HG03520 (cell line): ENCODE data around the gene SHISAL2A.

Experiments
- ATAC-seq: cut with Tn5 transposase; IDR thresholded peaks from one replicate; pipeline ENCODE4 v1.9.1; 2021; ENCODE audit warnings: mild to moderate bottlenecking, moderate library complexity; ENCODE audit not compliant: unreplicated experiment

SHISAL2A gene

DNA sequence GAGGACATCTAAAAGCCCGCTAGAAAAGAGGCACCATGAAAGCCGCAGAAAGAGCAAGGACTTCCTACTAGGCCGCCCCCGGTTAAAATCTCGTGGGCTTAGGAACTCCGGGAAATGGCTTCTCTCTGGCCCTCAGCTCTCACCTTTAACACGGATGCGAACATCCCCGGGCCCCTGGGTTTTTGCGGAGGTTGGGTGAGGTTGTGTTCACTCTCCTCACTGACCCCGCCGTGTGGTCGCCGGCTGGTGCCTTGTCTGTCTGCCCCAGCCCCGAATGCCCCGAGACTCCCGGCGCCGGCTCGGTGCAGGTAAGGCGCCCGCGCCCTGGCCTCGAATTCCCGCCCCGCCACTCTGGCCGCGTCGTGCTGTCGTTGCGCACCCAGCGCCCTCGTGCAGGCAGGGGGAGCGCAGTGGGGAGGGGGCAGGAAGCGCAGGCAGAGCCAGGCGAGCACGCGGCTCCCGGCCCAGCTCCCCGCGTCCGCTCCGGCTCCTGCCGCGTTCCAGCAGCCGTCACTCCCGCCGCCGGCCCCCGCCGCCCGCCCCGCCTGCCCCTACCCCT, at the start of gene SHISAL2A:
Gene SHISAL2A, plus strand, starts transcription at position 437 of the 559 bp plus-strand sequence. CDS start 326 bp downstream, outside the sequence.
- no peak for ATAC-seq

DNA sequence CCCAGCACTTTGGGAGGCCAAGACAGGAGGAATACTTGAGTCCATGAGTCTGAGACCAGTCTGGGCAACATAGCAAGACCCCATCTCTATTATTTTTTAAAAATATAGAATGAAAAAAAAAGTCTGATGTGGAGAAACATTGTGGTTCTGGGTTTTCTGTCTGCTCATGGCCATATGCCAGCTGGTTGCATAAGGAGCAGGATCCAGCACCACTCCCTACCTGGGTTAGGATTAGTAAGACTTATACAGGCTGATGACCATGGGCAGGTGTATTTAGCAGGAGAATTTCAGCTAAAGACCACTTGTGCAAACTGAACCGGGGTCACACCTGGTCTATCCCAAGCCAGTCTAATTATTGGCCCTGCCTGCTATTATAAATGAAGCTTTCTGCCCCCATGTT, 47.5 kb upstream of the SHISAL2A start:
- ATAC-seq = no peak

DNA sequence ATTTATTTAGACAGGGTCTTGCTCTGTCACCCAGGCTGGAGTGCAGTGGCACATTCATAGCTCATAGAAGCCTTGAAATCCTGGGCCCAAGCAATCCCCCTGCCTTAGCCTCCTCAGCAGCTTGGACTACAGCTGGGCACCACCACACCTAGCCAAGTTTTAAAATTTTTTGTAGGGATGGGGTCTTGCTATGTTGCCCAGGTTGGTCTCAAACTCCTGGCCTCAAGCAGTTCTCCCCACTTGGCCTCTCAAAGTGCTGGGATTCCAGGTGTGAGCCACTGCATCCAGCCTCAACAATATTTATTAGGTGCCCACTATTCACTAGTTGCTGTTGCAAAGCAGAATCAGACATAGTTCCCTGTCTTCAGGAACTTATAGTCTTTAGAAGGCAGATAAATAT, 44.9 kb upstream of the SHISAL2A start:
- no peak for ATAC-seq

DNA sequence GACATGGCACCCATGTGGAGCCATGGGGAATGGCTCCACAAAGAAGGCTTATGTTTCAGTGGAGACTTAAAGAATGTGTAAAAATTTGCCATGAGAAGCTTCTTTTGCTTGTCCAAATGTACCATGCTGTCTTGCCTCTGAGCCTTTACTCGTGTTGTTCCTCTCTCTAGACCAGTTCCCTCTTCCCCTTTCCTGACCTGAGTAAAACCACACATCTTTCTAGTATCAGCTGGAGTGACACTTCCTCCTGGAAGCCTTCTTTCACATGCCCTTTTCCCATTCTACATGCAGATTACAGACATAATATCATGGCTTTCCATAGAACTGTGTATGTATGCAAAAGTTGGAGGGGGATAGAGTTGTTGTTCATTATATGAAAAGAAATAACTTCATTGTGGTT, 44.4 kb upstream of the SHISAL2A start:
- ATAC-seq = no peak

DNA sequence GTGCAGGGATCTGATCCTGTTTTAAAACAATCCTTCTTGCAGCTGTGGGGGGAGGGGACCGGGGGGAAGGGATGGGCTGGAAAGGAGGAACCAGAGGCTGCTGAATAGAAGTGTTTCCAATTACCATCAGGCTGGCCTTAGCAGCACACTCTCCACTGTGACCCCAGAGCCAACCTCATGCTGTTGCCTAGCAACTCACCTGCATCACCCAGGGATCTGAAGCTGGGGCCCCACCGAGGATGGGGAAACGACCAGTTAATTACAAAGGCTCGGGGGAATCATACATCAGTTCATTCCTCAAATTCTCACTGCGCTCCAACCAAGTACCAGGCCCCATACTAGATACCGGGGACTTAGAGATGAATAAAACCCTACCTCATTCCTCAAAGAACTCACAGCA, 42.7 kb upstream of the SHISAL2A start:
- ATAC-seq = no peak

DNA sequence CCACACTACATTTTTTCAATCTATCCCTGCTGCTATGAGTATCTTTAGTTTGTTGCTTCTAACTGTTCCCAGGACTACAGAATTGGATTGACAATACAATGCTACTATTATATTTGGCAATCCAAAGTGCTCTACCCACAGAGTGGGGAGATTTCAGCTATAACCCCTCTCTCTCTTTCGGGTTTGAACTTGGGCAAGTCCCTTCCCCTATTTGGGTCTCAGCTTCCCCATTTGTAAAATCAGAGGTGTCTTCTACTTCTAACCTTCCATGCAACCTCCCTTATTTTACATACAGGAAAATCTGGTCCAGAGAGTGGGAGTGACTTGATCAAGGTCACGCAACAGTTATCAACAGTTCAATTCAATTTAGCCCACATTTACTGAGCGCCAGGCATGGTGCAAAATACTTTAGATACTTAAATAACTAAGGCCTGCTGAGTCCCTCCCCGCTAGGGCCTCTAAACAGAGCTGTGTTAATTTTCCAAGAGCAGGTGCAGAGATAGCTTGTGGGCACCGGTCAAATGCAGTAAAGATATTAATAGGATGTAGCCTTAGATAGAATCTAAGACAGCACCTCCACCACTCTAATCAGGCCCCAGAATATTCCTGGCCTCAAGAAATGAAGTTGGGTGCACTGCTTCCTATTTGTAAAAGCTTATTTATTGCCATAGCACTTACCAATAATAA, 40.2 kb upstream of the SHISAL2A start:
- no peak for ATAC-seq

DNA sequence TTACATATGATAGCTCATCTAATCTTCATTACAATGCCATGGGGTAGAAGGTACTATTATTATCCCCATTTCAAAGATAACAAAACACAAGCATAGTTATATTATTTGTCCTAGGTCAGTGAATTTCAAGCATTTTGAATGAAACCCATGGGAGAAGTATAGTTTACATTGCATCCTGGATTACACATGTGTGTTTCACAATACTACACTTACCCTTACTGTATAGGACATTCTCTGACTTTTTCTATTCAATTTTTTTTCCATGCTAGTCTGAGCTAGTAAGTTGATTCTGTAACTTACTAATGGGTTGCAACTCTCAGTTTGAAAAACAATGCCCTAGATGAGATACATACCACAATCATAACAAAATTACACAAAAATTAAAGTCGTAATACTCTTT, 39.5 kb upstream of the SHISAL2A start:
- no peak for ATAC-seq

DNA sequence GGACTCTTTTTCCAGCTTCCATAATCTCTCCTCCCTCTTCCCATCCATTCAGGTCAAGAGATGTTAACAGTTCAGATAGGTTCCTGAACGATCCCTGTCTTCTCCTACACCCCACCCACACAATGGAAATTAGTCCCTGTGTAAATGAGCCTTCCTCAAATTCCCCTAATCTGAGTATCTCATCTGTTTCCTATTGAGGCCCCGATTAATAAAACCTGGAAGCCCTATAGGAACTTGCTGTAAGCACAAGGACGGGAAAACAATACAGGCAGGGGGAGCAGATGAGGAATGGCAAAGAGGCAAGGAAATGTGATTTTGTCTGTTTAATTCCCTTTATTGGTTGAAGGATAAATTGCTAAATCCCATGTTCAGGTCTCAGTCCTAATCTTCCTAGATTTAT, 37.9 kb upstream of the SHISAL2A start:
- no peak for ATAC-seq

DNA sequence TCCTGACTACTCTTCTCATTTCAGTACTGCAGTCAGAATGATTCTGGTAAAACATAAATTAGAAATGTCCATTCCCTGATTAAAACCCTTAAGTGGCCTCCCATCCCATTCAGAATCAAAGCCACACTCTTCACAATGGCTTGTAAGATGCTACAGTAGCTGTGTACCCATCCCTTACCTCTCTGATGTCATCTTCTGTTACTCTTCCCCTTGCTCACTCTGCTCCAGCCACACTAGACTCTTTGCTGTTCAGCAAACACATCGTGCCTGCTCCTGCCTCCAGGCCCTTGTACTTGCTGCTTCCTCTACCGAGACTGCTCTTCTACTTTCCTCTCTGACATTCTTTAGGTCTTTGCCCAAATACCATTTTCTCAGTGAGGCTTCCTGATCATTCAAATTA, 35.1 kb upstream of the SHISAL2A start:
- no peak for ATAC-seq

DNA sequence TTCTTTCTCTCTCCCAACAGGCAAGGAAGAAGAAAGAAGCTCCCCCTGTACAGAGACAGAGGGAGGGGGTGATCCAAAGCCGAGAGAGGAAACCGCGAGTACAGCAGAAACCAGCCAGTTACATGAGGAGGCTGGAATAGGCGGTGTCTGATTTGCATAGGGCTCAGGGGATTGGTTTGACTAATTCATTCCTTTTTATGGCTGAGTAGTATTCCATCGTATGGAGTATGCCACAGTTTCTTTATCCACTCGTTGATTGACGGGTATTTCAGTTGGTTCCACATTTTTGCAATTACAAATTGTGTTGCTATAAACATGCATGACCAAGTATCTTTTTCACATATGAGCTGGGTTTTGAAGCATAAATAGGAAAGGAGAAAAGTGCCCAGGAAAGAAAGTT, 34.2 kb upstream of the SHISAL2A start:
- ATAC-seq = no peak

DNA sequence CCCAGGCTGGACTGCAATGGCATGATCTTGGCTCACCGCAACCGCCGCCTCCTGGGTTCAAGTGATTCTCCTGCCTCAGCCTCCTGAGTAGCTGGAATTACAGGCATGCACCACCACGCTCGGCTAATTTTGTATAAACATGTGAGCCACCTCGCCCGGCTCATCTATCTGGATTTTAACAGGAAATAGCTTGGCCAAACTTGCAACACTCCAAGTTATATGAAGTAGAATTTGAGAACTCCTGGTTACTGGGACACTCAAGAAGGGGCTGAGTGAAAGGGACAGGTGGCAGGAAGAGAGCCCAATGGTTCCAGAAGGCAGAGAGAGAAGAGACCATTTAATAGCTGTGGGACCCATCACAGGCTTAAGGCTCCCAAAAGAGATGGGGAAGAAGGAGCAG, 33.7 kb upstream of the SHISAL2A start:
- no peak for ATAC-seq

DNA sequence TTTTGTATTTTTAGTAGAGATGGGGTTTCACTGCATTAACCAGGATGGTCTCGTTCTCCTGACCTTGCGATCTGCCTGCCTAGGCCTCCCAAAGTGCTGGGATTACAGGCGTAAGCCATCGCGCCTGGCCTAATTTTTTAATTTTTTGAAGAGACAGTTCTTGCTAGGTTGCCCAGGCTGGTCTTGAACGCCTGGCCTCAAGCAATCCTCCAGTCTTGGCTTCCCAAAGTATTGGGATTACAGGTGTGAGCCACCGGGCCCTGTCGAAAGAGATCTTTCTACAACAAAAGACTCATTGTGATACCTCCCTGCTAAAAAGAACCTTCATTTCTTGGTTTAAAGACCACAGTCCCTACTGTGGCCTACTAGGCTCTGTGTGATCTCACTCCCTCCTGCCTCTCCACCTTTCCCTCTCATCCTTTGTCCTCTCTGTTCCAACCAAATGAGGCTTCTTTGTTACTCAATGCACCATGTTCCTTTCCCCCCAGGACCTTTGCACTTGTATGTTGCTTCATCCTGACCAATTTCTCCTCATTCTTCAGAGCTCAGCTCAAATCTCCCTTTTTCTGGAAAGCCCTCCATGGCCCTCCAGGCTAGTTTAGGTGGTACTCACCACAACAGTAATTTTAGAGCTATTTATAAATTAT, 32.3 kb upstream of the SHISAL2A start:
- no peak for ATAC-seq

DNA sequence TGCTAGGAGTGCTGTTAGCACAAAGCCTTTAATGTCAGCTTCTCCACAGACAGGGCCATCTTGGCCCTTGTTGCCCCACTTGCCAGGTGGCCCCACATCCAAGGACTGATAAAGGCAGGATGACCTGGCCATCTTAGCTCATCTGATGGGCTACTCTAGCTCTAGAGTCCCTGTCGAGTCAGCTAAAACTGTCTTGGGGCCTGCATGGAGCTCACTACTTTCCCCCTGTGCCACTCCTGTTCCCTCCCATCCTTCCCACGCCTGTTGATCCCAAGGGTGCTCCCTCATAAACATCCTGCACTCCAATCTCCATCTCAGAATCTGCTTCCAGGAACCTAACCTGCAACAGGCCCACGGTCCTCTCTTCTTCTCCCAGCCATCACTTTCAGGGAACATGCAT, 31.4 kb upstream of the SHISAL2A start:
- no peak for ATAC-seq

DNA sequence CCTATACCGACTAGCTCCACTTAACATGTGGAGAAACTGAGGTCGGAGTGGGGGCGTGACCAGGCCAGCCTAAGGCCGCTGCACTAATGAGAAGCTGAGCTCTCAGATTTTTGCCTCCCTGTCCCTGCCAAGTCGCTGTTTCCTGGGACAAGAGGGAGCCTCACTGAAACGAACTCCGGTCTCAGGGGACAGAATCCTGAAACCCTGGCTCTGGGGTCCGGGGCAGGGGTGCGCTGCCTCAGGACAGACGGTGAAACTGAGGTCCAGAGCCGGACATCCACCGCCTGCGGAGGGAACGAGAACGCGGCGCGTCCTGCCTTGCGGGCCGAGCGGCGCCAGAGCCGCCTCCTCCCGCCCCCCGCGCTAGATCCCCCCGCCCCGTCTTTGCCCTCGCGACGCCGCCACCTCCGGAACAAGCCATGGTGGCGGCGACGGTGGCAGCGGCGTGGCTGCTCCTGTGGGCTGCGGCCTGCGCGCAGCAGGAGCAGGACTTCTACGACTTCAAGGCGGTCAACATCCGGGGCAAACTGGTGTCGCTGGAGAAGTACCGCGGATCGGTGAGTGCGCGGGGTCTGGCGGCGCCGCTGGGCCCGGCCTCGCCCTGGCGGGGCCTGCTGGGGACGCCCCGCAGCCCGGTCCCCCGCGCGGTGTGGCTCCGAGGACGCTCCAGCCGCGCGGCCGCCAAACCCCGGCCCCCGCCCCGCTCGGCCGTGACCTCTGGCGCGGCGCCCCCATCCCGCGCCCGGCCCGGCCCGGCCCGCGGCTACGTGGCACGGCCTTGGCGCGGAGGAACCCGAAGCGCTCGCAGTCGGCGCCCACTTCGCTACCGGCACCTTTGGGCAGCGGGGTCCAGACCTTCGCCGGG, 30.7 kb upstream of the SHISAL2A start, which contains the start of gene GPX7:
Gene GPX7, plus strand, starts transcription at position 381 of the 865 bp plus-strand sequence. Its CDS starts 39 bp downstream, at position 420.
- ATAC-seq = no peak

DNA sequence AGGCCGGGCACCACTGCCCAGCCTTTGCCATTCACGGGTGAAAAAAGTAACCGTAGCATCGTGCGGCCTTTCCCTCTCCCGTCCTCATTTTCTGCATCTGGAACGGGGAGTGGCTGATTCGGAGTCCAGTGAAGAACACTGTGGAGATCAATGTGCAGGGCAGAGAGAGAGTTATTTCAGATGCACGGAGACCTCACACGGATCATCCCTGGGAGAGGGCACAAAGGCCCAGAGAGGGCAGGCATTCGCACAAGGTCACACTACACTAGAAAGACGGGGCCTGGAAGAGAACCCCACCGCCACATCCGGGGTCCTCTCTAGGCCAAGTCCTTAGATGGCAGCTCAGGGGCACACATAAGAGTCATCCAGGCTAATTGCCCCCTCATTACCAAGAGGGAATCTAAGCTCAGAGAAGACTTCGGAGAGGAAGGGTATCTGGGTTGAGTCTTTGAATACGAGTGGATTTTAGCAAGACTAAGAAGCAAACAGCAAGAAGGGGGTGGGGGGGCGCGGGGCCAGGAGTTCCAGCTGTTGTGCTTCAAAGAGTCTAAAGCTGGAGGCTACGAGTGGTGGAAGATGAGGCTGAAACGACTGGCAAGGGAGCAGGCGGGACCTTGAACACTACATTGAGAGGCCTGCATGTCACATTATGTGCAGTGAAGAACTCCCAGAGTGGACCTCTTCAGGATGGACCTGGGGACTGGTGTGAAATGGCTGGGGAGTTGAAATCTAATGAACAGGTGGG, 29.9 kb upstream of the SHISAL2A start:
- no peak for ATAC-seq

DNA sequence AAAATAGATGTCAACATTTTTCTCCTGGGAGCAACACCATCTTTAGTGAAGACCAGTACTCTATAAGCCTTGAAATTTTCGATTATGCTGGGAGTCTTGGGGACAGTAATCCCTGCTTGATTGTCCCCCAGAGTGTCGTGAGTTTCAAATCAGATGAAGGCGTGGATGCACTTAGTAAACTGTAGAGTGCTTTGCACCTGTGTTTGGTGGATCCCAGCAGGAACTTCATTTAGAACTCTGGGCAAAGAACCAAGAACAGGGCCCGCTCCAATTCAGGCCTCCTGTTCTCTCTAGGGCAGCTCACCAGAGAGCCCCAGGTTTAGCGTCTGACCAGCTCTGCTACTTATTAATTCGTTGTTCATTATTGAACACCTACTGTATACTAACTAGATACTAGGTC, 29.3 kb upstream of the SHISAL2A start:
- ATAC-seq = no peak

DNA sequence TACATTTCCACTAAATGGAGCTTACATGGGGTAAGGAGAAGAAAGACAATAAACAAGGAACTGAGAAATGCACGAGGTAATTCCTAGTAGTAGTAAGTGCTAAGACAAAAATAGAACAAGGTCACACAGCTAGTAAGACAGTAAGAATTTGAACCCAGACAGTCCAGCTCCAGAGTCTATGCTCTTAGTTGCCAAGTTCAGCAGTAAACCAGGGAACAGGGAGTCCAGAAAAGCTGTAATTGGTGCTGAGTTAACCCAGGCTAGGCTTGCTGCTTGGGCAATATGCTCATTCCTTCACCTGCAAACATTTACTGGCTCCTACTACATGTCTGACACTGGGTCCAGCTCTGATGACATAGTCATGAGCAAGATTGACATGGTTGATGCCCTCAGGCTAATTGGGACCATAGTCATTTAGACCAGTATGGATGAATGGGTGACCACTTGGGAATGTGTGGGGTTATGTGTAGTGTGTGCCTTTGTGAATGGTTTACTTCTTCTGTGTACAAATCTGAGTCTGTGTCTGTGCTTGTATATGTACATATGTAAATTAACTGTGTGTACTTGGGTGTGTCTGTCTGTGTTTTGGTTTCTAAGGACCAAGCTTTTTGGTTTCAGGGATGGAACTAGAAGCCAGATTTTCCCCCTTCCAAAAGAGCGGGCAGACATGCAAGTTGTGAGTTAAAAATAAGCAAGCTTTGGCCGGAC, 28.8 kb upstream of the SHISAL2A start:
- ATAC-seq = no peak

DNA sequence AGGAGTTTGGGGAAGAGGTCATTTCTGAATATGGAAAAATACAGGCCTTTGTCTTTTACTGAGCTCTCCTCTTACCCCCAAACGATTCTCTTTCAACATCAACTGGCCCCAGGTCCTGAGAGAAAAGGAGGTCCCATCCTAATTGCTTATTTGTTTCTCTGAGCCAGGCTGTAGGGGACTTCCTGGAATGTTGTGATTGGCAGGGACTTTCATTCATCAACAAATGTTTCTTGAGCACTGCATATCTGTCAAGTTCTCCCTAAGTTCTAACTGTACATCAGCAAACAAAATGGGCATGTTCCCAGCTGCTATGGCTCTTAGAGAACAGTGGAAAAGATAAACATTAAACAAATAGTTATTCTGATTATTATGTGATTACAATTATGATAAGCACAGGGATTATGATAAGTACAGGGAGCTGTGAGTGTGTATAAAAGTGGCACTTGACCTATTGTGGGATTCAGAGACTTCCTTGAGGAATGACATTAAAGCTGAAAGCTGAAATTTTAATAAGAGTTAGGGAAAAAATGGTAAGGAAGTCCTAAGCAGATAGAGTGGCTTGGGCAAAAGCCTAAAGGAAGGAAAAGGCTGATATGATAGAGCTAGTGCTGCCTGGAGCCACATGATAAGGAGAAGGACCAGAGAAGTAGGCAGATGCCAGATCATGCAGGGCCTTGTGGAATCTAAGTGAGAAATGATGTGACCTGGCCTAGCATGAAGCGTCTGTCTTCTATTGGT, 19.2 kb upstream of the SHISAL2A start:
- ATAC-seq = no peak

DNA sequence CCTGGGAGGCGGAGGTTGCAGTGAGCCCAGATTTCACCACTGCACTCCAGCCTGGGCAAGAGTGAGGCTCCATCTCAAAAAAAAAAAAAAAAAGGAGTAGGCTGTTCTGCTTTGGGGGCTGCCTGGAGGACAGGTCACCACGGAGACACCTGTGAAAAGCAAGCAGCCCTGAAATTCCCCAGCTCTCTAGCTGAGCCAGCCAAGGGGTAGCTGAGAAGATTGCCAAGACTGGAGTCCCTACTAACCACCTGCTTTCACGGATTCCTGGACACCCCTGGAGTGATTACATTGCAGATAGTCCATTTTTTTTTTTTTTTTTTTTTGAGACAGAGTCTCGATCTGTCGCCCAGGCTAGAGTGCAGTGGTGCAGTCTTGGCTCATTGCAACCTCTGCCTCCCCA, 18.3 kb upstream of the SHISAL2A start:
- no peak for ATAC-seq
